ENCODE data around the gene GREM1. TPM values are rescaled to one million over a fixed set of nuclear protein-coding genes. Genes with fewer than 3 reads are reported as not detected.

GREM1 gene
- total and polyA plus RNA-seq, 12 donors, result 0.03 to 0.37 (median 0.19) TPM; not detected in 3

DNA sequence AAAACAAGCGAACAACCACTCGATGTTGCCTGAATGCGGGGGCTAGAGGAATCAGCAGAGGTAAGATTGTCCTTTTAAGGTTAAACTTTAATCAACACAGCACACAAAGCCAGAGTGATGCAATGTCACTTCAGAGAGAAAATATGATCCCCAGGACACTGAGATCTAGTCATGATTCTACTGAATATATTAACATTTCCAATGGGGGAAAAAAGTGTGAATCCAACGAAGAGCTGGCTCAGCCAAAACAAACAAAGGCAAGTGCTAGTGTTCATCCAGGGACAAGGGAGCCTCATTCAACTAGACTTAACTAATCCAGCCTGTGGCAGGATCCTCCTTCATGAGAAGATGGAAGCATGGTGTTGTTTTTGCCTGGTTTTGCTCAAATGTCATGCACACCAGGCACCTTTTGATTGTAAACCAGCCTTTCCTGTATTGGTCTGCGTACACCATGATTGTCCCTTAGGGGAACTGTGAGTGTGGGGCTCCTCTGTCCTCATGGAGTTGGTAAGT is 40.5 kb upstream of the GREM1 start:
- Histone ChIP-seq H3K27me3 (peaks cover 0 to 4% (median 0%) of the 10 kb centered on the region in 7 donors), H3K27ac (no peak overlapping the region), H3K9me3 (no peaks in the 10 kb centered on the region), H3K4me3 (no peak overlapping the region), H3K36me3 (no peaks in the 10 kb centered on the region), H3K4me1 (peaks cover 0 to 9% (median 0%) of the 10 kb centered on the region in 9 donors)
- intact Hi-C loops (cut with DNase I), result loop anchor here in 1 of 10 donors (10.0 kb wide), 1 partner anchor 158 kb away; no protein-coding TSS in a partner anchor
- no peak for TF ChIP-seq CTCF (IDR thresholded peaks at IDR 0.05)
- ATAC-seq, result no peak
- WGBS, 2 donors, result 74 to 80% methylated on average over 5 of the region's 5 CpGs
- DNase-seq, result no peak

GRCh38 chr15:32679298-32679690 is 38.5 kb upstream of the GREM1 start:
- intact Hi-C loops (cut with DNase I), result loop anchor here in 1 of 10 donors (10.0 kb wide), 1 partner anchor 156 kb away; no protein-coding TSS in a partner anchor
- H3K27me3 ChIP-seq, result peaks cover 0 to 4% (median 0%) of the 10 kb centered on the region in 7 donors
- ATAC-seq, result no peak
- no peak overlapping the region for H3K27ac ChIP-seq
- no peak for TF ChIP-seq CTCF (IDR thresholded peaks at IDR 0.05)
- 95% methylated on average over 4 of the region's 4 CpGs for WGBS, 2 donors
- no peaks in the 10 kb centered on the region for H3K36me3 ChIP-seq
- DNase-seq, result no peak
- H3K9me3 ChIP-seq, result no peaks in the 10 kb centered on the region
- peaks cover 0 to 29% (median 0%) of the 10 kb centered on the region in 9 donors for H3K4me1 ChIP-seq
- no peak overlapping the region for H3K4me3 ChIP-seq

DNA sequence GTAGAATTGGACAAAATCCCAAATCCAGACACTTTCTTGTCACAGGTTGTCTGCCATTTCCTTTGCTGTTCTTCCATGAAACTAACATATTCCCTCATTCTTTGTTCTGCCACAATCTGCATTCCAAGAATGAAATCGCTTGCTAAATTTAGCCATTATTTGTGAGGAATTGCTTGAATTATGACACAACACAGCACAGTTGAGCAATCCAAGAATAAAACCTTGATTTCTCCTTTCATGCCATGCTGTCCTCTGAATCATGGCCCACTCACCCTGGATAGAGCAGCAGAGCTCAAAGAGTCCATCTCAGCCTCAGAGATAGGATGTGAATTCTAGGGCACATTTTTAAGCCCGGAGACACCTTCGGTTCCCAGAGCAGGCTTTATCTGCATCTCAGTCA is 35.2 kb upstream of the GREM1 start:
- DNase-seq (no peak), ATAC-seq (peak in 1 of 8 donors; percentile 77)
- Histone ChIP-seq H3K4me1 (peaks cover 0 to 27% (median 0%) of the 10 kb centered on the region in 9 donors), H3K27ac (no peak overlapping the region), H3K36me3 (no peaks in the 10 kb centered on the region), H3K27me3 (peaks cover 0 to 5% (median 0%) of the 10 kb centered on the region in 7 donors), H3K4me3 (no peak overlapping the region), H3K9me3 (no peaks in the 10 kb centered on the region)
- intact Hi-C loops (cut with DNase I), result loop anchor here in 1 of 10 donors (10.0 kb wide), 1 partner anchor 62 kb away; no protein-coding TSS in a partner anchor
- no peak for TF ChIP-seq CTCF (IDR thresholded peaks at IDR 0.05)
- WGBS, 2 donors, result 75 to 92% methylated on average over 3 of the region's 3 CpGs

DNA sequence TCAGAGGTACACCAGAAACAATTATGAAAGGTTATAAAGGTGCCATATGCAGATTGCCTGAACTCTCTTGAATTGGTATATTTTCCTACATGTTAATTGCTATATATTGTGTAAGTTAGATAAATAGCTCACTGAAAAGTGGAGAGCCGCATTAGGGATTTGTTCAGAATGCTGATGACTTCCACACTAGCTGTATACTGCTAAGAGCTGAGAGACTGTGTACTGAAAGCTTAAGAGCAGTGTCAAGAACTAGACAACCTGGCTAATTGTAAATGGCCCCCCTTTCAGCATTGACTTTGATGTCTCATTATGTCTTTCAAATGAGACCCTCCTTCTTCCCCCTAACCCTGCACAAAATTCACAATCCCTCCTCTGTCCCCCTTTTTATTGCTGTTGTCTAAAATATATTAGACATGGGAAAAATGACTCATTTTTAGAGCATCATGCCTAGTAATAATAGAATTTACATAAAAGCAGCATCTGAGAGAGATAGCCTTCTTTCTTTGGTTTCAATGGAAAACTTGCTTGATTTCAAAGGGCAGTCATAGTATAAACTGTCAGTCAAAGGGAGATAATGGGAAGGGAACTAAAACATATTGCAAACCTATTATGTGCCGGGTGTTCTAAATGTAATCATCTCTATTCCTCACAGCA is 34.7 kb upstream of the GREM1 start:
- WGBS, 2 donors, result 93 to 94% methylated on average over 2 of the region's 2 CpGs
- no peak for DNase-seq
- intact Hi-C loops (cut with DNase I), result loop anchor here in 1 of 10 donors (10.0 kb wide), 1 partner anchor 62 kb away; no protein-coding TSS in a partner anchor
- ATAC-seq, result no peak
- no peak overlapping the region for H3K4me3 ChIP-seq
- peaks cover 0 to 5% (median 0%) of the 10 kb centered on the region in 7 donors for H3K27me3 ChIP-seq
- no peak overlapping the region for H3K27ac ChIP-seq
- H3K36me3 ChIP-seq, result no peaks in the 10 kb centered on the region
- H3K4me1 ChIP-seq, result peaks cover 0 to 27% (median 0%) of the 10 kb centered on the region in 9 donors
- H3K9me3 ChIP-seq, result no peaks in the 10 kb centered on the region
- TF ChIP-seq CTCF (IDR thresholded peaks at IDR 0.05), result no peak
